ENCODE measurements around the gene C1QTNF12.

The C1QTNF12 gene, protein sequence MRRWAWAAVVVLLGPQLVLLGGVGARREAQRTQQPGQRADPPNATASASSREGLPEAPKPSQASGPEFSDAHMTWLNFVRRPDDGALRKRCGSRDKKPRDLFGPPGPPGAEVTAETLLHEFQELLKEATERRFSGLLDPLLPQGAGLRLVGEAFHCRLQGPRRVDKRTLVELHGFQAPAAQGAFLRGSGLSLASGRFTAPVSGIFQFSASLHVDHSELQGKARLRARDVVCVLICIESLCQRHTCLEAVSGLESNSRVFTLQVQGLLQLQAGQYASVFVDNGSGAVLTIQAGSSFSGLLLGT

DNA sequence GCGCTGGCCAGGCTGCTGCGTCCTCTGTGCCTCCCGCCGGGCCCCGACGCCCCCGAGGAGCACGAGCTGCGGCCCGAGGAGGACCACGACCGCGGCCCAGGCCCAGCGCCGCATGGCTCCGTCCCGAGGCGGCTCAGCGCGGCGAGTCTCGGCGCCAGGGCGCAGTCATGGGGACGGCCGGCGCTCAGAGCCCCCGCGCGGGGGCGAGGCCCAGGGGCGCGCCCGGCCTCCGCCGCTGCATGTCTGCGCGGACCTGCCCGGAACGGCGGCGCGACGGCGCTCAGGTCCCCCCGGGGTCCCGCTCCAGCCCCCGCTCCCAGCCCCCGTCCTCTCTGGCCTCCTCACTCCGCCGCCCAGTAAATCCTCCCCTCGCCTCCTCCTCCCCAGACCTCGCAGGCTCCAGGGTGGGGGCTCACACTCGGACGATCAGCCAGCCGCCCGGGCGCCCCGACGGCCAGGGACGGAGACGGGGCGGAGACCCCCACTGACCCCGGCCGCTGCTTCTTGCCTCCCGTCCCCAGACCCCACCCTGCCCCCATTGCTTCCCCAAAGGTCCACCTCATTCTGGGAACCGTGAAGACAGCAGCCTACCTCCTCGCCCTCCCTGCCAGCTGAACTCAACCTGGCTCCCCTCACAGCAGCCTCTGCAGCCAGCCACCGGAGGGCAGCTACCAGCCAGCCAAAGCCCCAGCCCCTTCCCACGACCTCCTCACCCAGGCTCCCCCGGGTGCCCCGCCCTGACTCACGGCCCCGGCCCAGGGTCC, at the start of gene C1QTNF12:
Gene C1QTNF12, minus strand, starts transcription at position 146 of the 764 bp plus-strand sequence. Its CDS starts 32 bp downstream, at position 114.
- DNase-seq (ENCODE audit: low spot score) (no peak), FAIRE-seq (no peak)

DNA sequence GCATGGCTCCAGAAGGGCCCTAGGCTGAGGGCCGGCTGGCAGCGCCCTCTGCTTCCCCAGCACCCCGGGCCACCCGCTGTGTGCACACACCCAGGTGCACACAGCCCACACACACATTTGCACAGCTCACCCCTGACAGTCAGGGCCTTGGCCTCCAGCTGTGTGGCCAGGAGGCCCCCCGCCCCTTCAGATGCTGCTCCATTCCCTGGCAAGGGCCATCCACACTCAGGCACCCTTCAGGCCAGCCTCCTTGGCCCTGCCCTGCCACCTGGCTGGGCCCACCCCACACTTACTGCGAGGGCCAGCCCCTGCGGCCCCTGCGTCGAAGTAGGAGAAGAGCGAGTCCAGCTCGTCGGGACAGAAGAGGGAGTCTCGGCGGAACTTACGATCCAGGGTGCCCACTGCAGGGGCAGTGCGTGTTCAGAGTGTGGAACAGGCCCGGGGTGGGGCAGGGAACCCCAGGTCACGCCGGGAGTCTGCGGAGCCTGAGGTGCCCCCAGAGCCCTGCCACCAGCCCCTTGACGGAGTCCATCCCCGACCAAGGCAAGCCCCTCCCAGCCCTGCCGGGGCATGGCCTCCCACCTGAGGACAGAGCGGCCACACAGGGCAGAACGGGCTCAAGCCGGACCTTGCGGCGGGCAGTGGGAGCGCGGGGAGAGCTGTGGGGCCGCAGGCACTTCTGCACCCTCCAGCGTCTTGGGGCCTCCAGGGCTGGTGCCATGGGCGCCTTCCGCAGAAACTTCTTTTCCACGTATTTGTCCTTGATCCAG, 48.8 kb upstream of the C1QTNF12 start:
- no peak for FAIRE-seq
- DNase-seq (ENCODE audit: low spot score), result no peak

DNA sequence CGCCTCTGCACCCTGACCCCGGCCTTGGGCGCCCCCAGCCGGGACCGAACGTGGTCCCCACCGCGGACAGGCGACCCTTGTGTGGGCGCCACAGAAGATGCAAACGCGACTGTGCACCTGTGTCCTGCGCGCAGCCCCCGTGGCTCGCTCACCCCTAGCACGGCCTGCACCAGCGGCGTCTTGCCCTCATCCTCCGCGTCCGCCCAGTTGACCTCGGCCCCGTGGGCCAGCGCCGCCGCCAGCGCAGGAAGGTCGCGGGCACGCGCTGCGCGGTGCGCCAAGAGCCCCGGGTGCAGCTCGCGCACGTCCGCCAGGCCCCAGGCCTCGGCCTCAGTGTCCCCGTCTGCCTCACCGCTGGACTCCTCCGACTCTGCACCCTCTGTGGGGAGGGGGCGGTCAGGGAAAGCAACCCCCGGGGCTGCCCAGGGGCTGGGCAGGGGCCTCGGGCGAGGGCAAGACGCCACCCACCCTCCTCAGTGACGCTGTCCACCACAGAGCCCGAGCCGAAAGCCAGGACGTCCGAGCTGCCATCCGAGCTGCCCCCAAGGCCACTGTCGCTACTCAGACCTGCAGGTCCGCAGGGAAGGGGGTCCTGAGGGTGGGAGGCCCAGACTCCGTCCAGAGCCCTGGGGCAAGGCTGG, 47.8 kb upstream of the C1QTNF12 start:
- FAIRE-seq (no peak), DNase-seq (ENCODE audit: low spot score) (no peak)

DNA sequence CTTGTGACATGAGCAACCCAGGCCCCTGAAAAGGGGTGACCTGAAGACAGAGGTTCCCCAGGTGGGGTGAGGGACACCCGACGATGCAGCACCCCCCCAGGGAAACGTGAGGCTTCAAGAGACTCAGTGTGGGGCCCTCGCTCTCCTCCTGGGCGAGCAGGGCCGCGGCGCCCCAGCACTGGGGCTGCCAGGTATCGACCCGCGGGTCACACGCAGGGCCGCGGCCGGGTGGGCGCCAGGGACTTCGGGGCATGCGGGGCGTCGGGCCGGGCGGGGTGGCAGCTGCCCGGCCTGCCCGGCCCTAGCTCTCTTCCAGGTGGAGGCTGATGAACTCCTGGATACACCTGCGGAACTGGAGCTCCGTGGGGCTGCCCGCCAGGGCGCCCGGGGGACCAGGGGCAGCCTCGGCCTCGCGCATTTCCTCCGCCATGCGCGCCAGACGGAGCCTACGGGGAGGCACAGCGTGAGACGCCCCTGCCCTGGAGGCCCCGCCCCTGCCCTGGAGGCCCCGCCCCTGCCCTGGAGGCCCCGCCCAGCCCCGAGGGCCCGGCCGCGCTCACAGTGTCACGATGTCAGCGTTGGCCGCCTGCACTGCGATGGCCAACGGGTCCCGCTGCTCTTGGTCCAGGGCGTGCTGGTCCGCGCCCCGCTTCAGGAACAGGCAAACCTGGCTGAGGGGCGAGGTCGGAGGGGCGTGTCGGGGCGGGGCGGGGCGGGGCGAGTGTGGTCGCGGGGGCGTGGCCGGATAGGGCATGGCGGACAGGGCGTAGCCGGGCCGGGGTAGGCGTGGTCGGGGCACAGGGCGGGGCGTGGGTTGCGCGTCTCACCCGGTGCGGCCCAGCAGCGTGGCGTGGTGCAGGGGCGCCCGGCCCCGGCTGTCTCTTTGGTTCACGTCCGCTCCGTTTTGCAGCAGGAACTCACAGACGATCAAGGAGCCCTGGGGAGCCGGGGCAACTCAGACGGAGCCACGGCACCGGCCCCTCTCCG, 47.0 kb upstream of the C1QTNF12 start:
- DNase-seq (ENCODE audit: low spot score), result no peak
- FAIRE-seq, result no peak

DNA sequence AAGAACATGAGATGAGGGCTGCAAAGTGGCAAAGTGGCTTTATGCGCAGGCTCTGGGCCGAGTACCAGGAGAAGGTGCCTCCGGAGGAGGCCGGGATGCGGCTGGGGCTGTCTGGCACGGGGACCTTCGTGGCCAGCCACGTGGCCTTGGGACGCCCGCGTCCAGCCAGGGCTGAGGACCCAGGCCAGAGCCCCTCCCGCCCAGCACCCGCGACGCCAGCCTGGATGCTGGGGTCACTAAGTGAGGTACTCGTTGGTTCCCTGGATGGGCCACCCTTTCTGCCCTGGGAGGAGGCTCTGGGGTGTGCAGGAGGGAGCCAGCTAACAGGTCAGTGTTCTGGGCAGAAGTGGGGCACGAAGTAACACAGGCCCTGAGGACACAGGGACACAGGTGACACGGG, 46.3 kb upstream of the C1QTNF12 start:
- FAIRE-seq (no peak), DNase-seq (ENCODE audit: low spot score) (no peak)

DNA sequence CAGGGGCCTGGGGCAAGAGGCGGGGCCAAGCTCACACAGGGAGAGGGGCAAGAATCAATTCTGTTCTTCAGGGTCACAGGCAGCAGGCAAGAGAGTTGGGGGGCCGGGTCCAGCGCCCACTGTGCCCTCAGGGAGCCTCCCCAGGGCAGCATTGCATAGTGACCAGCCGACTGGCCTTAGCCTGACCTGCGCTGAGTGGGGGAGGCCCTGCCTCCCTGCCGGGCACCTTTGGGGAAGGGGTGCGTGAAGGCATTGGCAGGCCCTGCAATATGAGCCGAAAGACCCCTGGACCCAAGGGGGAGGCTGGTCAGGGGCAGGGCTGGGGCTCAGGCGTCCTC, 45.9 kb upstream of the C1QTNF12 start:
- FAIRE-seq (no peak), DNase-seq (ENCODE audit: low spot score) (no peak)

DNA sequence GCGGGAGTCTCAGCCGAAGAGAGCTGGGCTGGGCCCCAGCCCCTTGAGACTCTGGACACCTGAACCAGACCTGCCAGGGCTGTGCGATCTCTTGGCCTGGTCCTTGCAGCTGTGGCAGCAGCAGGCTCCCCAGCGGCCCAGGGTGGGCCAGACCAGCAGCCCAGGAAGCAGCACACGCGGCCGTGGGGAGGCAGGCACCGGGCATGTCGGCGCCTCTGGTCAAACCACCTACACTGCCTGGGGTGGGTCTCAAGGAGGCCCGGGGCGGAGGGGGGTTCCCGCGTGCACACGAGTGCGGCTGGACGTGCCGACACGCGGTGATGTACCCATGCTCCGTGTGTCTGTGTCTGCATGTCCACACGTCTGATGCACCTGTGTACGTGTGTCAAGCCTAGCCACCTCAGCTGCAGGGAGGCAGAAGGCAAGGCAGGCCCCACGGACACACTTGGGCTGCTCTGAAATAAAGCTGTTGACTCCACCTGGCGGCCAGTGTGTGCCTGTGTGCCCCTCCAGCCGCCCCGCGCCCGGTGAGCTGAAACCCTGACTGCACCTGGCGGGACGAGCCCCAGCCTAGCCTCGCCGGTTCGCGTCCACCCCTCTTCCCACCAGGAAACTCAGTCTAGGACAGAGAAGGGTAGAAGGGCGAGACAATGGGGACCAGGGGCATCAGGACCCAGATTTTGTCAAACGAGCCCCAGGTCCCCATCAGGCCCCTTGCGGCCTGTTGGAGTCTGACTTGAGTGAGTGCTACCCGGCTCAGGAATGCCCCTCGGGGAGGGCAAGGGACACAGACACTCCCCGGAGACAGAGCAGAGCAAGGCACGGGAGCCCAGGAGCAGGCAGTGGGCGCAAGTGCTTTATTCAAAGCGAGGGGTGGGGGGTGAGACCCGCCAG, 45.3 kb upstream of the C1QTNF12 start:
- peak; percentile 47 for DNase-seq (ENCODE audit: low spot score)
- FAIRE-seq, result no peak

DNA sequence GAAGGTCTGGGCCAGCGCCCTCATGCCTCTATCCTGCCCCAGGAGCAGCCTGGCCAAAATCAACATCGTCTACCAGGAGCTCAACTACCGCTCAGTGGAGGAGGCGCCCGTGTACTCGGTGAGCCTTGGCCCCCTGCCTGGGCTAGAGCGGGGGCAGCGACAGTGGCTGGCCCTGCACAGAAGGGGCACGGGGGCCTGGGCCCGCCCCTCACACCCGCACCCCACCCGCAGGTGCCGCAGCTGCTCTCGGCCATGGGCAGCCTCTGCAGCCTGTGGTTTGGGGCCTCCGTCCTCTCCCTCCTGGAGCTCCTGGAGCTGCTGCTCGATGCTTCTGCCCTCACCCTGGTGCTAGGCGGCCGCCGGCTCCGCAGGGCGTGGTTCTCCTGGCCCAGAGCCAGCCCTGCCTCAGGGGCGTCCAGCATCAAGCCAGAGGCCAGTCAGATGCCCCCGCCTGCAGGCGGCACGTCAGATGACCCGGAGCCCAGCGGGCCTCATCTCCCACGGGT, 44.6 kb upstream of the C1QTNF12 start:
- DNase-seq (ENCODE audit: low spot score) (no peak), FAIRE-seq (no peak)

DNA sequence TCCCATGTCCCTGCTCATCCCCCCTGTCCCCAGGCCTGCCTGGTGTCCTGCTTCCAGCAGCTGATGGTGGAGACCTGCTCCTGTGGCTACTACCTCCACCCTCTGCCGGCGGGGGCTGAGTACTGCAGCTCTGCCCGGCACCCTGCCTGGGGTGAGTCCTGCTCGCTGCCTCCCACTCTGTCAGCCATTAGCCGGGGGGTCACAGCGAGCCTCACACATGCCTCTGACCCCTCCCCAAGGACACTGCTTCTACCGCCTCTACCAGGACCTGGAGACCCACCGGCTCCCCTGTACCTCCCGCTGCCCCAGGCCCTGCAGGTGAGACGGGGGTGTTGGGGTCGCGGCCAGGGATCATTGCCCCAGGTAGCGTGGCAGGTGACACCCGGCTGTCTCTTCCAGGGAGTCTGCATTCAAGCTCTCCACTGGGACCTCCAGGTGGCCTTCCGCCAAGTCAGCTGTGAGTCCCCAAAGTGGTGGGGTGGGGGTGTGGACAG, 43.8 kb upstream of the C1QTNF12 start:
- DNase-seq (ENCODE audit: low spot score) (no peak), FAIRE-seq (no peak)

DNA sequence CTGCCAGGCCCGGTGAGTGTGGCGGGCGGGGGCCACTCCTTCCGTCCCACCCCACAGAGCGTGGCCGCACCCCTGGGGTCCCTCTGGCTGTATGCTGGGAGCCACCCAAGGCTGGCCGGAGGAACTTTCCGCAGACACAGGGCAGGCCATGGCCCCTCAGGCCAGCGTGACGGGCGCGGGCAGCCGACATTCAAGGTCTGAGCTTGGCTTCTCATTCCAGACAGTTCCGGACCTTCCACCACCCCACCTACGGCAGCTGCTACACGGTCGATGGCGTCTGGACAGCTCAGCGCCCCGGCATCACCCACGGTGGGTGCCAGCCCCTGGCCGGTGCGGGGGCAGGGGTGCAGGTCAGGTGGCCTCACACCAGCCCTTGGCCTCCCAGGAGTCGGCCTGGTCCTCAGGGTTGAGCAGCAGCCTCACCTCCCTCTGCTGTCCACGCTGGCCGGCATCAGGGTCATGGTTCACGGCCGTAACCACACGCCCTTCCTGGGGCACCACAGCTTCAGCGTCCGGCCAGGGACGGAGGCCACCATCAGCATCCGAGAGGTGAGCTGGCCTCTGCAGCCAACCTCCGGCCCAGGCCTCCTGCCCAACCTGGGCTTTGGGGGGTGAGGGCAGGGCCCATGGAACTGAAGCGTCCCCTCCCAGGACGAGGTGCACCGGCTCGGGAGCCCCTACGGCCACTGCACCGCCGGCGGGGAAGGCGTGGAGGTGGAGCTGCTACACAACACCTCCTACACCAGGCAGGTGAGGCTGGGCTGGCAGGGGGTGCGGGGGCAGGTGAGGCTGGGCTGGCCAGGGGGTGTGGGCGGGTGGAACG, 41.0 kb upstream of the C1QTNF12 start:
- FAIRE-seq (no peak), DNase-seq (ENCODE audit: low spot score) (no peak)

DNA sequence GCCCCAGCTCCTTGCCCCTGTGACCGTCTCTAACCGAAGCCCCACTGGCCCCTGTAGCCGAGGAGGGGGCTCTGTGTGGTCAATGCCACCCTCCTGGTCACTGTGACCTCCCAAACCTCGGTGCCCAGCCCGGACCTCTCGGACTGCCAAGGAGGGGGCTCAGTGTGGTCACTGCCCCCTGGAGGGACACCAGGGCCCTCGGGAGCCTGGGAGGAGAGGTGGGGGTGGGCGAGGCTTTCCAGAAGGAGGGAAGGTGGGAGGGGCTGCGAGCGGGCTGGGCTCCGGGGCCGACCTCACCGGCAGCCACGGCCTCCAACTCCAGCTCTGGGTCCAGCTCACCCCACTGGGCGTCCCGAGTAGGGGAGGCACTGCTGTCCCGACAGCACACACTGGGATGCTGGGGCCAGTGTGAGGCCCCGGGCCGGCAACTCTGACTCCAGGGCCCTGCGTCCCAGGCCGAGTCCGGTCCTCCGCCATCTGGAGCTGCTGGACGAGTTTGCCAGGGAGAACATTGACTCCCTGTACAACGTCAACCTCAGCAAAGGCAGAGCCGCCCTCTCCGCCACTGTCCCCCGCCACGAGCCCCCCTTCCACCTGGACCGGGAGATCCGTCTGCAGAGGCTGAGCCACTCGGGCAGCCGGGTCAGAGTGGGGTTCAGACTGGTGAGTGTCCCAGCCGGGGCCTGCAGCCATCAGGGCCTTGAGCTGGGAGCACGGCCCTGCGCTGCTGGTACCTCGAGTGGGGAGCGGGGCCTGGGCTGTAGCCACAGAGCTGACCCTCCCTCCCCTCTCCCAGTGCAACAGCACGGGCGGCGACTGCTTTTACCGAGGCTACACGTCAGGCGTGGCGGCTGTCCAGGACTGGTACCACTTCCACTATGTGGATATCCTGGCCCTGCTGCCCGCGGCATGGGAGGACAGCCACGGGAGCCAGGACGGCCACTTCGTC, 40.1 kb upstream of the C1QTNF12 start:
- FAIRE-seq, result no peak
- DNase-seq (ENCODE audit: low spot score), result no peak

DNA sequence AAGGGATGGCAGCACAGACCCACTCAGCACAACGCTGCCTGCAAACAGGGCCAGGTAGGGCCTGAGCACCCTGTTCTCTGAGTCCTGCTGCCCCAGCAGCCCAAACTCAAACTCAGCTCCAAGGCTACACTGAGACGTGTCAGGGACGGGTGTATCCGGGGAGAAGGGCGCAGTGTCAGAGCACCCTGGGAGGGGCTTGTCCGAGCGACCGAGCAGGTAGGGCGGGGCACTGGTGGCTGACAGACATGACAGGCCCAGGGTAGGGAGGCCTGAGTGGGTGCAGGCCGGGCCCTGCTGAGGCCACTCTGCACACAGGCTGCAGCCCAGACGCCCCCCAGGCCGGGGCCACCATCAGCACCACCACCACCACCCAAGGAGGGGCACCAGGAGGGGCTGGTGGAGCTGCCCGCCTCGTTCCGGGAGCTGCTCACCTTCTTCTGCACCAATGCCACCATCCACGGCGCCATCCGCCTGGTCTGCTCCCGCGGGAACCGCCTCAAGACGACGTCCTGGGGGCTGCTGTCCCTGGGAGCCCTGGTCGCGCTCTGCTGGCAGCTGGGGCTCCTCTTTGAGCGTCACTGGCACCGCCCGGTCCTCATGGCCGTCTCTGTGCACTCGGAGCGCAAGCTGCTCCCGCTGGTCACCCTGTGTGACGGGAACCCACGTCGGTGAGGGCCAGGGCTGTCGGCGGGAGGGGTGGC, 39.2 kb upstream of the C1QTNF12 start:
- DNase-seq (ENCODE audit: low spot score) (no peak), FAIRE-seq (no peak)

DNA sequence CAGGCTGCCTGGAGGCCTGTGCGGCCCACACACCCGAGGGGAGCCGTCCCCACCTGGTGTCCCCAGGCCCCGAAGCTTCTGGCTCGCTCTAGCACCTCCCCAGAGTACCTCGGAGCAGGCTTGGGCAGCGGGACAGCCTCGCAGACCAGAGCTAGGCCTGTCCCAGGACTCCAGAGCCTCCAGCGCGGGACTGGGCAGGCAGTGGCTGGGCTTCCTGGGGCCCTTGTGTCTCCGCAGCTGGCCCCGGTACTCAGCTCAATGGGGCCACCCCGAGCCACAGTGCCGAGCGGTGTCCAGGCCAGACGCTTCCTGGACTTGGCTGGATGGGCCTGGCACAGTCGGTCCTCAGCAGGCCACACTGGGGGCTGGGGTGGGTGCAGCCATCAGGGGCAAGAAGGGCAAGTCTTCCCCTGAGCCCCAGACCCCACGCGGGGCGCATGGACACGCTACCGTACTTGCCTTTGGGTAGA, 38.6 kb upstream of the C1QTNF12 start:
- FAIRE-seq, result no peak
- DNase-seq (ENCODE audit: low spot score), result no peak

DNA sequence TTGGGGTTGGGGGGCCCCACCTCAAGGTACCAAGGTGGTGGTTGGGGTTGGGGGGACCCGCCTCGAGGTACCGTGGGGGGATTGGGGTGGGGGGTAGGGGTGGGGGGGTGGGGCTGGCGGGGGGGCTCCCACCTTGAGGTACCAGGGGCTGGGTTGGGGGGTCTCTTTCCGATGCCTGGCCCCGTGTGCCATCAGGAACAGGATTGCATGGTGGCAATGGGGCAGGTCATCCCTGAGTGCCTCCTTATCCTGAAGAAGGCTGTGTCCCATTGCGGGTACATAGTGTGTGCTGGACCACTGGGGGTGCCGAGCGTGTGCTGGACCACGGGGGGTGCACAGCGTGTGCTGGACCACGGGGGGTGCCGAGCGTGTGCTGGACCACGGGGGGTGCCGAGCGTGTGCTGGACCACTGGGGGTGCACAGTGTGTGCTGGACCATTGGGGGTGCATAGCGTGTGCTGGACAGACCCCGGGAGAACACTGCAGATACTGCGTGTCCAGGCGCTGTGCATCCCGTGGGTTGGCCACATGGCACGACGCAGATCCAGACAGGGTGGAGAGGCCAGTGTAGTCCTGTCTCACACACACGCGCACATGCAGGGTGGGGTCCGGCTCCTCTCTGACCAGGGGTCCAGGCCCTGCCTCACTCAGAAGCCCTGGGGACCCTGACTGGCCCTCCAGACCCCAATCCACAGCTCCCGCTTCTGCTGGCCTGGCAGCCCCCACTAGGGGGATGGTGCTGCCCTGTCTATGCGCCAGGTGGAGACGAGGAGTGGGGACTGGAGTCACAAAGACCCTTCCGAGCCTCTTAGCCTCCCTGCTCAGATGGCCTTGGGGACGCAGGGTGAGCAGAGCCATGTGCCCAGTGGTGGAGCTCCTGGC, 37.9 kb upstream of the C1QTNF12 start:
- no peak for DNase-seq (ENCODE audit: low spot score)
- no peak for FAIRE-seq

DNA sequence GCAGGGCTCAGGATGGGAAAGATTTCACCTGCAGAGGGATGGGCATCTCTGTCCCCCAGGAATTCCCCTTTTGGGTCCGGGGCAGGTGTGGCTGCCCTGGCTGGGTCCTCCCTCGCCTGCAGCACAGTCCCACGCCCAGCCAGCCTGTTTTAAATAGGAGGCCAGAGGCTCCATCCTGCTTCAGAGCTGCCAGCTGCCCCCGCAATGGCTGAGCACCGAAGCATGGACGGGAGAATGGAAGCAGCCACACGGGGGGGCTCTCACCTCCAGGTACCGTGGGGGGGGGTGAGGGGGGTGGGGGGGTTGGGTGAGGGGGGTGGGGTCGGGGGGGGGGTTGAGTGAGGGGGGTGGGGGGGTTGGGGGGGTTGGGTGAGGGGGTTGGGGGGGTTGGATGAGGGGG, 37.3 kb upstream of the C1QTNF12 start:
- DNase-seq (ENCODE audit: low spot score) (peak; percentile 33), FAIRE-seq (no peak)
